ENCODE measurements around the gene ZNF487.

DNA sequence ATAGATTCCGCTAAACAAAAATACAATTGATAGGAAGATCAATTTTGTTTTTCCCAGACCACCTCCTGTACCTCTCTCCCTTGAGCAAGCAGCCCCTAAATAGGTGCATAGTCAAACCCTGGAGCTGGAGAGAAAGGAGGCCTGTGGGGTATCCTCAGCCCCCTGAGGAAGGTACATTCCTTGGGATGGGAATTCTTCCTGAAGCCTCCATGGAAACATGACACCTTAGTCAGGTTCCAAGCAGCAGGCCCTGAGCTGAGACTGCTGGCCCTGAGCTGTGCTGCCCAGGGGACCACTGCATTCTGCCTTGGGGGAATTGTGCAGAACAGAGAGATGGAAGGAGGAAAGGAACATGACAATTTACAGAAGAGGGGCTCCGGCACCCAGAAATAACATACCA is 35.3 kb upstream of the ZNF487 start:
- TF ChIP-seq, protein P1, sequence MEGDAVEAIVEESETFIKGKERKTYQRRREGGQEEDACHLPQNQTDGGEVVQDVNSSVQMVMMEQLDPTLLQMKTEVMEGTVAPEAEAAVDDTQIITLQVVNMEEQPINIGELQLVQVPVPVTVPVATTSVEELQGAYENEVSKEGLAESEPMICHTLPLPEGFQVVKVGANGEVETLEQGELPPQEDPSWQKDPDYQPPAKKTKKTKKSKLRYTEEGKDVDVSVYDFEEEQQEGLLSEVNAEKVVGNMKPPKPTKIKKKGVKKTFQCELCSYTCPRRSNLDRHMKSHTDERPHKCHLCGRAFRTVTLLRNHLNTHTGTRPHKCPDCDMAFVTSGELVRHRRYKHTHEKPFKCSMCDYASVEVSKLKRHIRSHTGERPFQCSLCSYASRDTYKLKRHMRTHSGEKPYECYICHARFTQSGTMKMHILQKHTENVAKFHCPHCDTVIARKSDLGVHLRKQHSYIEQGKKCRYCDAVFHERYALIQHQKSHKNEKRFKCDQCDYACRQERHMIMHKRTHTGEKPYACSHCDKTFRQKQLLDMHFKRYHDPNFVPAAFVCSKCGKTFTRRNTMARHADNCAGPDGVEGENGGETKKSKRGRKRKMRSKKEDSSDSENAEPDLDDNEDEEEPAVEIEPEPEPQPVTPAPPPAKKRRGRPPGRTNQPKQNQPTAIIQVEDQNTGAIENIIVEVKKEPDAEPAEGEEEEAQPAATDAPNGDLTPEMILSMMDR (IDR thresholded peaks at IDR 0.05; ENCODE audit: low read depth, low read length, poor library complexity, severe bottlenecking), result no peak
- no peak for TF ChIP-seq EZH2phosphoT487 (IDR thresholded peaks at IDR 0.05; ENCODE audit: borderline replicate concordance, low read length)

Measured in DOHH2 (cell line).